ENCODE measurements around the gene AIP. TPM values are rescaled to one million over a fixed set of nuclear protein-coding genes. Genes with fewer than 3 reads are reported as not detected.
A peak's percentile ranks its signal among the peaks of the same experiment; 100 is the strongest.

Gene AIP
- total and polyA plus RNA-seq, 9 of the 15 experiments (the other 6 are each of a cell fraction or from before 2014, with no cell fraction given) = 5.2 to 92.5 (median 52.7) TPM

GRCh38 chr11:67482827-67483798, at the start of gene AIP (continued):
- no peak for TF ChIP-seq GTF3C2 (IDR thresholded peaks at IDR 0.05; ENCODE audit: borderline replicate concordance, extremely low read depth, insufficient read length)
- TF ChIP-seq NFYB (IDR thresholded peaks at IDR 0.05; ENCODE audit: extremely low read depth, insufficient read length) = peak; percentile 77
- peak; percentile 65; the same call in 1 of the 2 replicates for TF ChIP-seq CTBP1 (IDR thresholded peaks at IDR 0.05; ENCODE audit: borderline replicate concordance)
- peak; percentile 89 for TF ChIP-seq TAF1 (IDR thresholded peaks at IDR 0.05; ENCODE audit: control insufficient read depth, extremely low read depth, insufficient read depth, low read length, severe bottlenecking)
- TF ChIP-seq SRF (CRISPR knock-in tag; IDR thresholded peaks at IDR 0.05) = no peak
- no peak for TF ChIP-seq BRD4 (IDR thresholded peaks at IDR 0.05)
- peak; percentile 85 for TF ChIP-seq CXXC5 (CRISPR knock-in tag; IDR thresholded peaks at IDR 0.05)
- peak; percentile 81 to 84; a peak in 3 of 4 replicates for TF ChIP-seq MAZ (CRISPR knock-in tag; conservative IDR thresholded peaks at IDR 0.05 in 1 of 2, IDR thresholded peaks at IDR 0.05 in 1 of 2)
- no peak for TF ChIP-seq SPI1 (IDR thresholded peaks at IDR 0.05; ENCODE audit: borderline replicate concordance, low read depth, low read length)
- TF ChIP-seq STAG1 (CRISPR knock-in tag; IDR thresholded peaks at IDR 0.05; ENCODE audit: borderline replicate concordance) = peak; percentile 57; the same call in 1 of the 2 replicates
- peak; percentile 100 for TF ChIP-seq E2F5 (CRISPR knock-in tag; IDR thresholded peaks at IDR 0.05)
- no peak for TF ChIP-seq BRD9 (IDR thresholded peaks at IDR 0.05; ENCODE audit: low read depth, partially characterized antibody)
- TF ChIP-seq ZBTB49 (CRISPR knock-in tag; IDR thresholded peaks at IDR 0.05; ENCODE audit: borderline replicate concordance) = peak; percentile 98
- peak; percentile 98 for TF ChIP-seq SP1 (CRISPR knock-in tag; IDR thresholded peaks at IDR 0.05)
- no peak for TF ChIP-seq PTRF (tag; IDR thresholded peaks at IDR 0.05)
- no peak for TF ChIP-seq NR2C1 (IDR thresholded peaks at IDR 0.05)
- peak; percentile 50; the same call in 1 of the 2 replicates for TF ChIP-seq NR2C1 (tag; IDR thresholded peaks at IDR 0.05)
- no peak for TF ChIP-seq ZNF551 (CRISPR knock-in tag; IDR thresholded peaks at IDR 0.05)

Measured in K562 (cell line).